Liver (tissue), 9 donors: ENCODE measurements around the gene RAD51. TPM values are rescaled to one million over a fixed set of nuclear protein-coding genes. Genes with fewer than 3 reads are reported as not detected.

Experiments
- DNase-seq: peaks from one replicate; pipeline ENCODE4 v3.0.0-alpha.2; 2017; ENCODE audit warnings: low spot score
- H3K27ac ChIP-seq, 2 donors: one replicate each; pipeline ENCODE4 v1.7.0; 2013; ENCODE audit warnings: inconsistent platforms in 2 of 2, low read length in 2 of 2, control low read depth in 1 of 2, low read depth in 1 of 2, mild to moderate bottlenecking in 1 of 2
- H3K27me3 ChIP-seq, 4 donors: one replicate each; pipeline versions ENCODE4 v1.6.1 to v1.7.0; 2013; ENCODE audit warnings: low read length in 3 of 4, inconsistent platforms in 1 of 4, mild to moderate bottlenecking in 1 of 4, moderate library complexity in 1 of 4; ENCODE audit not compliant: control insufficient read depth in 4 of 4, insufficient read depth in 4 of 4
- H3K36me3 ChIP-seq, 4 donors: one replicate each; pipeline versions ENCODE4 v1.6.1 to v1.7.0; 2013; ENCODE audit warnings: low read length in 3 of 4, mild to moderate bottlenecking in 3 of 4, low read depth in 1 of 4, moderate library complexity in 1 of 4; ENCODE audit not compliant: control insufficient read depth in 4 of 4, insufficient read depth in 3 of 4
- H3K4me1 ChIP-seq, 4 donors: one replicate each; pipeline versions ENCODE4 v1.6.1 to v1.7.0; 2013; ENCODE audit warnings: low read length in 3 of 4, mild to moderate bottlenecking in 3 of 4, moderate library complexity in 1 of 4; ENCODE audit not compliant: control insufficient read depth in 4 of 4, insufficient read depth in 4 of 4
- H3K4me3 ChIP-seq, 3 donors: one replicate each; pipeline versions ENCODE4 v1.6.1 to v1.7.0; 2013; ENCODE audit warnings: low read length in 3 of 3, control low read depth in 1 of 3, low read depth in 1 of 3, mild to moderate bottlenecking in 1 of 3
- H3K9ac ChIP-seq, 2 donors: one replicate each; pipeline ENCODE4 v1.7.0; 2013; ENCODE audit warnings: low read length in 2 of 2, mild to moderate bottlenecking in 2 of 2, moderate library complexity in 2 of 2, control low read depth in 1 of 2, low read depth in 1 of 2
- H3K9me3 ChIP-seq, 4 donors: one replicate each; pipeline versions ENCODE4 v1.6.1 to v1.7.0; 2013; ENCODE audit warnings: low read length in 3 of 4; ENCODE audit not compliant: control insufficient read depth in 4 of 4
- ATF3 ChIP-seq: IDR thresholded peaks from 2 replicates; pipeline ENCODE4 v1.6.1; 2016; ENCODE audit warnings: antibody characterized with exemption
- CTCF ChIP-seq: fragments of 150-350 bp; IDR thresholded peaks from 2 replicates; pipeline ENCODE4 v1.5.1; 2017; ENCODE audit warnings: improper control_type of control experiment, low read depth, low read length; ENCODE audit not compliant: missing input control
- EGR1 ChIP-seq, 2 donors: IDR thresholded peaks; 2 replicates each; pipeline ENCODE4 v1.6.1; 2016 to 2018; ENCODE audit warnings: antibody characterized with exemption in 2 of 2, low read depth in 2 of 2
- FOXA1 ChIP-seq: IDR thresholded peaks from 2 replicates; pipeline ENCODE4 v1.6.1; 2016; ENCODE audit warnings: antibody characterized with exemption
- FOXA2 ChIP-seq: IDR thresholded peaks from 2 replicates; pipeline ENCODE4 v1.6.1; 2016; ENCODE audit warnings: antibody characterized with exemption
- GABPA ChIP-seq, 2 donors: IDR thresholded peaks in 1 of 2; conservative IDR thresholded peaks in 1 of 2; 2 replicates each; pipeline ENCODE4 v1.6.1; 2016; ENCODE audit warnings: antibody characterized with exemption in 2 of 2, mild to moderate bottlenecking in 1 of 2, moderate library complexity in 1 of 2
- HNF4A ChIP-seq, 2 donors: conservative IDR thresholded peaks; 2 replicates each; pipeline ENCODE4 v1.6.1; 2016; ENCODE audit warnings: antibody characterized with exemption in 2 of 2, mild to moderate bottlenecking in 2 of 2
- HNF4G ChIP-seq: IDR thresholded peaks from 2 replicates; pipeline ENCODE4 v1.6.1; 2016; ENCODE audit warnings: antibody characterized with exemption
- JUND ChIP-seq, 2 donors: IDR thresholded peaks; 2 replicates each; pipeline ENCODE4 v1.6.1; 2016; ENCODE audit warnings: antibody characterized with exemption in 2 of 2
- MAX ChIP-seq: IDR thresholded peaks from 2 replicates; pipeline ENCODE4 v1.6.1; 2016; ENCODE audit warnings: antibody characterized with exemption
- NR2F2 ChIP-seq: IDR thresholded peaks from 2 replicates; pipeline ENCODE4 v1.6.1; 2016; ENCODE audit warnings: antibody characterized with exemption
- RAD21 ChIP-seq, 2 donors: IDR thresholded peaks; 2 replicates each; pipeline ENCODE4 v1.6.1; 2016; ENCODE audit warnings: antibody characterized with exemption in 2 of 2, mild to moderate bottlenecking in 2 of 2
- REST ChIP-seq: IDR thresholded peaks from 2 replicates; pipeline ENCODE4 v1.6.1; 2016; ENCODE audit warnings: antibody characterized with exemption, mild to moderate bottlenecking
- RXRA ChIP-seq, 2 donors: IDR thresholded peaks; 2 replicates each; pipeline ENCODE4 v1.6.1; 2017 to 2018; ENCODE audit warnings: antibody characterized with exemption in 2 of 2, mild to moderate bottlenecking in 1 of 2
- SP1 ChIP-seq: IDR thresholded peaks from 2 replicates; pipeline ENCODE4 v1.6.1; 2018; ENCODE audit warnings: antibody characterized with exemption, mild to moderate bottlenecking
- TAF1 ChIP-seq: conservative IDR thresholded peaks from 2 replicates; pipeline ENCODE4 v1.6.1; 2016; ENCODE audit warnings: antibody characterized with exemption, mild to moderate bottlenecking
- YY1 ChIP-seq: IDR thresholded peaks from 2 replicates; pipeline ENCODE4 v1.6.1; 2016; ENCODE audit warnings: antibody characterized with exemption, mild to moderate bottlenecking
- ZBTB33 ChIP-seq: IDR thresholded peaks from 2 replicates; pipeline ENCODE4 v1.6.1; 2016; ENCODE audit warnings: antibody characterized with exemption
- whole genome bisulfite sequencing: extraction: QIAGEN DNeasy Blood & Tissue Kit; methylation state at CpG from one replicate; pipeline ENCODE4 v1.1.7; 2013; 5-methylcytosine and 5-hydroxymethylcytosine counted together
- polyA plus RNA-seq, 2 donors: library from polyadenylated mRNA; stranded (reverse) in 1 of 2; unstranded in 1 of 2; fragments of 200-250 nt in 1 of 2; fragments of >200 nt in 1 of 2; fragmentation: Nextera tagmentation in 1 of 2; extraction: Ambion mirVana in 1 of 2; gene quantifications; one replicate each; pipeline versions ENCODE4 v1.2.1 to v1.2.3, GENCODE V29; 2013 to 2015
- total RNA-seq, 2 donors: library from RNA; depleted of rRNA; stranded (reverse); fragments of >200 nt; gene quantifications; one replicate each; pipeline ENCODE4 v1.2.3, GENCODE V29; 2014
- donor health status: healthy.
- donor health status: healthy.
- donor health status: healthy.
- donor health status: healthy.
- donor health status: healthy.

The RAD51 gene
- total RNA-seq (10 to 100 TPM in 1 of 2 donors, under 1 TPM in 1; 0.25 to 11.3 TPM), polyA plus RNA-seq (under 1 TPM; 0.51 to 0.87 TPM)

- Histone ChIP-seq H3K27me3 (no peaks in the 10 kb centered on the region), H3K27ac (peak within 1 kb of the TSS; percentile 98 to 99), H3K4me1 (peaks cover 8 to 18% (median 14%) of the 10 kb centered on the region in 4 donors), H3K4me3 (peak within 1 kb of the TSS; percentile 76 to 95 (median 92)), H3K9ac (peak within 1 kb of the TSS; percentile 77 to 97), H3K9me3 (no peaks in the 10 kb centered on the region), H3K36me3 (peaks cover 0 to 6% (median under 1%) of the 10 kb centered on the region in 4 donors)
- under 1% methylated on average over 81 of the region's 81 CpGs for WGBS
- TF ChIP-seq YY1 = peak; percentile 78
- no peak for TF ChIP-seq HNF4G
- peak; percentile 64 for TF ChIP-seq NR2F2
- peak in 1 of 2 donors; percentile 22 for TF ChIP-seq RAD21 (IDR thresholded peaks at IDR 0.05)
- TF ChIP-seq GABPA (IDR thresholded peaks at IDR 0.05 in 1 of 2, conservative IDR thresholded peaks at IDR 0.05 in 1 of 2) = peak; percentile 40 to 87
- peak; percentile 64 for TF ChIP-seq MAX
- TF ChIP-seq SP1 = peak; percentile 55
- TF ChIP-seq EGR1 (IDR thresholded peaks at IDR 0.05; ENCODE audit: low read depth in 2 of 2) = peak in 1 of 2 donors; percentile 65
- TF ChIP-seq JUND (IDR thresholded peaks at IDR 0.05) = no peak
- peak; percentile 91 for TF ChIP-seq ZBTB33
- peak; percentile 34 to 50 for TF ChIP-seq RXRA (IDR thresholded peaks at IDR 0.05)
- DNase-seq = peak; percentile 90
Observed at GRCh38 chr15:40694688-40695468, at the start of gene RAD51. TSS of gene RAD51 (plus strand) at chr15:40695174. CDS start at chr15:40698759, 3,585 bp downstream.

GRCh38 chr15:40647523-40647922 lies 47.5 kb upstream of the RAD51 start:
- Histone ChIP-seq H3K4me3 (no peak overlapping the region), H3K36me3 (no peaks in the 10 kb centered on the region), H3K27ac (no peak overlapping the region), H3K27me3 (no peaks in the 10 kb centered on the region), H3K4me1 (peaks cover 0 to 10% (median 3%) of the 10 kb centered on the region in 4 donors), H3K9ac (no peak overlapping the region), H3K9me3 (no peaks in the 10 kb centered on the region)
- DNase-seq = no peak
- no peak for TF ChIP-seq REST
- no peak for TF ChIP-seq YY1
- TF ChIP-seq FOXA1 = no peak
- TF ChIP-seq RXRA (IDR thresholded peaks at IDR 0.05) = no peak
- TF ChIP-seq GABPA (IDR thresholded peaks at IDR 0.05 in 1 of 2, conservative IDR thresholded peaks at IDR 0.05 in 1 of 2) = no peak
- no peak for TF ChIP-seq FOXA2
- TF ChIP-seq HNF4G = no peak
- TF ChIP-seq NR2F2 = no peak
- no peak for TF ChIP-seq ATF3
- no peak for TF ChIP-seq JUND (IDR thresholded peaks at IDR 0.05)
- TF ChIP-seq SP1 = no peak
- no peak for TF ChIP-seq MAX
- TF ChIP-seq HNF4A (conservative IDR thresholded peaks at IDR 0.05) = no peak
- TF ChIP-seq CTCF = no peak
- no peak for TF ChIP-seq TAF1
- TF ChIP-seq EGR1 (IDR thresholded peaks at IDR 0.05; ENCODE audit: low read depth in 2 of 2) = no peak
- TF ChIP-seq ZBTB33 = no peak
- TF ChIP-seq RAD21 (IDR thresholded peaks at IDR 0.05) = no peak
- WGBS = 99% methylated on average over 1 of the region's 1 CpG
